ENCODE data around the gene UBE2D2. TPM values are rescaled to one million over a fixed set of nuclear protein-coding genes. Genes with fewer than 3 reads are reported as not detected.

The UBE2D2 gene
- total and polyA plus RNA-seq, 2 of the 13 experiments (the other 11 are each of a cell fraction or from before 2014, with no cell fraction given): 79.1 to 109 TPM

- no peak for TF ChIP-seq ZBTB40 (IDR thresholded peaks at IDR 0.05)
- no peak for TF ChIP-seq ZBTB40 (CRISPR knock-in tag; IDR thresholded peaks at IDR 0.05)
- no peak for TF ChIP-seq ZNF790 (CRISPR knock-in tag; IDR thresholded peaks at IDR 0.05; ENCODE audit: borderline replicate concordance)
- TF ChIP-seq ZSCAN21 (CRISPR knock-in tag; IDR thresholded peaks at IDR 0.05; ENCODE audit: borderline replicate concordance): no peak
- no peak for TF ChIP-seq PHF21A (CRISPR knock-in tag; IDR thresholded peaks at IDR 0.05)
- TF ChIP-seq ZNF788 (CRISPR knock-in tag; IDR thresholded peaks at IDR 0.05; ENCODE audit: borderline replicate concordance): no peak
- TF ChIP-seq GTF2F1 (IDR thresholded peaks at IDR 0.05; ENCODE audit: low read length): no peak
- TF ChIP-seq ZNF629 (CRISPR knock-in tag; conservative IDR thresholded peaks at IDR 0.05): peak; percentile 79
- no peak for TF ChIP-seq NCOR1 (IDR thresholded peaks at IDR 0.05; ENCODE audit: borderline replicate concordance, low read length)
- TF ChIP-seq ZNF720 (CRISPR knock-in tag; IDR thresholded peaks at IDR 0.05): no peak
- TF ChIP-seq THRA (CRISPR knock-in tag; IDR thresholded peaks at IDR 0.05; ENCODE audit: borderline replicate concordance): no peak
- TF ChIP-seq ZNF703 (CRISPR knock-in tag; IDR thresholded peaks at IDR 0.05; ENCODE audit: borderline replicate concordance): no peak
- TF ChIP-seq MYNN (CRISPR knock-in tag; IDR thresholded peaks at IDR 0.05; ENCODE audit: low read depth): no peak
- no peak for TF ChIP-seq SRF (IDR thresholded peaks at IDR 0.05; ENCODE audit: low read depth, low read length)
- TF ChIP-seq ZMYM4 (CRISPR knock-in tag; IDR thresholded peaks at IDR 0.05): no peak
- no peak for TF ChIP-seq MTA1 (CRISPR knock-in tag; IDR thresholded peaks at IDR 0.05; ENCODE audit: borderline replicate concordance)
- no peak for TF ChIP-seq ZNF512B (CRISPR knock-in tag; IDR thresholded peaks at IDR 0.05; ENCODE audit: borderline replicate concordance)
Measured at GRCh38 chr5:139574641-139575312, 13.6 kb downstream of the UBE2D2 start (continued).
